ENCODE results near the gene CNN3. TPM values are rescaled to one million over a fixed set of nuclear protein-coding genes. Genes with fewer than 3 reads are reported as not detected.

Gene CNN3
- total and polyA plus RNA-seq, 2 donors (not counting 3 experiments of a cell fraction or from before 2014, with no cell fraction given), result 174 to 392 TPM

GRCh38 chr1:94952539-94952938 is 25.6 kb upstream of the CNN3 start:
- no peaks in the 10 kb centered on the region for H3K79me2 ChIP-seq (ENCODE audit: control insufficient read depth, insufficient read depth, low read length)
- H3K9ac ChIP-seq (replicated peaks; ENCODE audit: extremely low read depth, insufficient read depth, low read length), result no peak overlapping the region
- dilution Hi-C loops (cut with MboI; ENCODE audit: extremely low pct_ligation_motif_present, low sequenced_read_pairs) (no loop called here), intact Hi-C loops (cut with micrococcal nuclease) (no loop called here)
- H3K9me3 ChIP-seq (replicated peaks; ENCODE audit: control insufficient read depth, insufficient read depth, low read length), result no peaks in the 10 kb centered on the region
- ChIA-PET POLR2A (no interaction called here), CTCF (interaction anchor here (0.7 kb wide), 1 partner anchor 30 kb away, joined by 3 read pairs; no protein-coding TSS in a partner anchor)
- H3K4me3 ChIP-seq (replicated peaks in 1 of 3; ENCODE audit: insufficient read depth in 1 of 3, low read depth in 1 of 3, low read length in 3 of 3), result no peak overlapping the region
- no peak overlapping the region for H3K4me2 ChIP-seq (ENCODE audit: insufficient read depth, low read length)
- H2AFZ ChIP-seq (ENCODE audit: low read depth, low read length), result no peak overlapping the region
- FAIRE-seq (no peak), DNase-seq (ENCODE audit: low read depth, low spot score) (no peak)
- BruUV-seq (replicated peaks), result no TSS peak
- TF ChIP-seq POLR2AphosphoS5 (IDR thresholded peaks at IDR 0.05; ENCODE audit: insufficient read depth, low read depth, low read length) (no peak), MYC (IDR thresholded peaks at IDR 0.05; ENCODE audit: low read depth, low read length) (no peak), FOS (IDR thresholded peaks at IDR 0.05; ENCODE audit: borderline replicate concordance, insufficient read depth, low read length) (no peak), EZH2 (IDR thresholded peaks at IDR 0.05; ENCODE audit: borderline replicate concordance, low read depth, low read length, severe bottlenecking) (no peak), POLR2A (IDR thresholded peaks at IDR 0.05; ENCODE audit: low read depth, low read length) (no peak), JUN (IDR thresholded peaks at IDR 0.05; ENCODE audit: borderline replicate concordance, insufficient read depth, insufficient read length, low read depth) (no peak), GATA2 (IDR thresholded peaks at IDR 0.05; ENCODE audit: insufficient read depth, insufficient read length, low read depth, low read length) (no peak)
- TF ChIP-seq, protein P1, sequence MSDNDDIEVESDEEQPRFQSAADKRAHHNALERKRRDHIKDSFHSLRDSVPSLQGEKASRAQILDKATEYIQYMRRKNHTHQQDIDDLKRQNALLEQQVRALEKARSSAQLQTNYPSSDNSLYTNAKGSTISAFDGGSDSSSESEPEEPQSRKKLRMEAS (IDR thresholded peaks at IDR 0.05; ENCODE audit: insufficient read depth, insufficient read length), result no peak
- TF ChIP-seq, protein P2, sequence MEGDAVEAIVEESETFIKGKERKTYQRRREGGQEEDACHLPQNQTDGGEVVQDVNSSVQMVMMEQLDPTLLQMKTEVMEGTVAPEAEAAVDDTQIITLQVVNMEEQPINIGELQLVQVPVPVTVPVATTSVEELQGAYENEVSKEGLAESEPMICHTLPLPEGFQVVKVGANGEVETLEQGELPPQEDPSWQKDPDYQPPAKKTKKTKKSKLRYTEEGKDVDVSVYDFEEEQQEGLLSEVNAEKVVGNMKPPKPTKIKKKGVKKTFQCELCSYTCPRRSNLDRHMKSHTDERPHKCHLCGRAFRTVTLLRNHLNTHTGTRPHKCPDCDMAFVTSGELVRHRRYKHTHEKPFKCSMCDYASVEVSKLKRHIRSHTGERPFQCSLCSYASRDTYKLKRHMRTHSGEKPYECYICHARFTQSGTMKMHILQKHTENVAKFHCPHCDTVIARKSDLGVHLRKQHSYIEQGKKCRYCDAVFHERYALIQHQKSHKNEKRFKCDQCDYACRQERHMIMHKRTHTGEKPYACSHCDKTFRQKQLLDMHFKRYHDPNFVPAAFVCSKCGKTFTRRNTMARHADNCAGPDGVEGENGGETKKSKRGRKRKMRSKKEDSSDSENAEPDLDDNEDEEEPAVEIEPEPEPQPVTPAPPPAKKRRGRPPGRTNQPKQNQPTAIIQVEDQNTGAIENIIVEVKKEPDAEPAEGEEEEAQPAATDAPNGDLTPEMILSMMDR (IDR thresholded peaks at IDR 0.05; ENCODE audit: extremely low read depth in 1 of 2, insufficient read depth in 1 of 2, low read depth in 1 of 2, low read length in 2 of 2), result no peak
- H3K36me3 ChIP-seq (ENCODE audit: control insufficient read depth in 2 of 2, extremely low read depth in 1 of 2, insufficient read depth in 2 of 2, low read length in 2 of 2), result no peaks in the 10 kb centered on the region
- peaks cover 29% of the 10 kb centered on the region for H3K4me1 ChIP-seq (ENCODE audit: control insufficient read depth, extremely low read depth, insufficient read depth, low read length)
- H3K27me3 ChIP-seq (ENCODE audit: control insufficient read depth in 2 of 2, insufficient read depth in 2 of 2, low read length in 2 of 2), result no peaks in the 10 kb centered on the region
- H4K20me1 ChIP-seq (replicated peaks; ENCODE audit: control insufficient read depth, extremely low read depth, insufficient read depth, low read length), result no peaks in the 10 kb centered on the region
- peaks cover 3% of the 10 kb centered on the region for H3K9me1 ChIP-seq (replicated peaks; ENCODE audit: control insufficient read depth, extremely low read depth, insufficient read depth, low read length)
- no peak overlapping the region for H3K27ac ChIP-seq (ENCODE audit: insufficient read depth, low read depth, low read length)

Data from endothelial cell of umbilical vein (primary cell).